ENCODE results near the gene HSD17B12.

DNA sequence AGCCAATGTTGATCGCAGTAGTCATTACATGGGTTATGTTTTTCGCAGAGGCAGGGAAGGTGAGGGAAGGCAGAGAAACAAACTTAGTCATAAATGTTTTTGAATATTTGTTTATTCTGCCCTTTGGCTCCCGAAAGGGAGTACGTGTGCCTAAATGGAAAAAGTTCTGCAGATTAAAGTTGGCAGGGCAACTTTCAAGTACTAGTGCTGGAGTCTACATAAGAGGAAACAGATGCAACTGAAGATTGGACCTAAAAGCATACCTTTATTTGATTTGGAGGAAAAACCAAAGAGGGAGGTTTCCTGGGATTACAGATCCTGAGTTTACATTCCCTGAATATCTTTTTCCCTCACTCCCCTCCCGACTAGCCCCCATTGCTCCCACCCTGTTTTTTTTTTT lies 5.7 kb downstream of the HSD17B12 start:
- TF ChIP-seq, protein P1, sequence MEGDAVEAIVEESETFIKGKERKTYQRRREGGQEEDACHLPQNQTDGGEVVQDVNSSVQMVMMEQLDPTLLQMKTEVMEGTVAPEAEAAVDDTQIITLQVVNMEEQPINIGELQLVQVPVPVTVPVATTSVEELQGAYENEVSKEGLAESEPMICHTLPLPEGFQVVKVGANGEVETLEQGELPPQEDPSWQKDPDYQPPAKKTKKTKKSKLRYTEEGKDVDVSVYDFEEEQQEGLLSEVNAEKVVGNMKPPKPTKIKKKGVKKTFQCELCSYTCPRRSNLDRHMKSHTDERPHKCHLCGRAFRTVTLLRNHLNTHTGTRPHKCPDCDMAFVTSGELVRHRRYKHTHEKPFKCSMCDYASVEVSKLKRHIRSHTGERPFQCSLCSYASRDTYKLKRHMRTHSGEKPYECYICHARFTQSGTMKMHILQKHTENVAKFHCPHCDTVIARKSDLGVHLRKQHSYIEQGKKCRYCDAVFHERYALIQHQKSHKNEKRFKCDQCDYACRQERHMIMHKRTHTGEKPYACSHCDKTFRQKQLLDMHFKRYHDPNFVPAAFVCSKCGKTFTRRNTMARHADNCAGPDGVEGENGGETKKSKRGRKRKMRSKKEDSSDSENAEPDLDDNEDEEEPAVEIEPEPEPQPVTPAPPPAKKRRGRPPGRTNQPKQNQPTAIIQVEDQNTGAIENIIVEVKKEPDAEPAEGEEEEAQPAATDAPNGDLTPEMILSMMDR (IDR thresholded peaks at IDR 0.05; ENCODE audit: low read length): no peak
- no peak for TF ChIP-seq EZH2 (IDR thresholded peaks at IDR 0.05; ENCODE audit: borderline replicate concordance, low read length)

Measured in OCI-LY1 (cell line).